Measurements from ENCODE around the gene MCM8.

Gene MCM8

DNA sequence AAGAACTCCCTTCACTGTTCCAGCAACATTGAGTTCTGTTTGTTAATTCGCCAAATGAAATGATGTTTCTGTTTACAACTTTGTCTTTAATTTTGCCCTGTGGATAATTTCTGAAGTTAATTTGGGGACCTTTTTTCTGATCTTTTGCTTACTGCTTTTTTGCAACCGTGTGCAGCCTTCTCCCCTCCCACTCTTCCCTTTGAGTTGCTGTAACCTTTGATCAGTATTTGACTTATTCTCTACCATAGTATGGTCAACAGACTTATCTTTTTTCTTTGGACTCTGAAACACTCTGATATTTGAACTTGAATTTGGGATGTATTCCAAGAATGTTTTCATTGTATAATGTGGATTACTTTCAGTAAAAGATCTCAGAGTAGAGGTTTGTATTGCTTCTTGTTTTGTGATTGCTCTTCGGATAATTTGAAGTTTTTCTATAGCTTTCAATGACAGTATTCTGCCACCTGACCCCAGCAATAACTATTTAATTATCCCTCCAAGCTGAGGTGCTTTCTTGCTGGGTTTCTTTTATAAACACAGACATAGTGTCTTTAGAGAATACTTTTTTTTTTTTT lies 57.2 kb downstream of the MCM8 start:
- Histone ChIP-seq H3K4me2 (ENCODE audit: low read length) (peak overlapping the region; percentile 86), H3K9ac (ENCODE audit: low read depth, low read length) (peak overlapping the region; percentile 94)

DNA sequence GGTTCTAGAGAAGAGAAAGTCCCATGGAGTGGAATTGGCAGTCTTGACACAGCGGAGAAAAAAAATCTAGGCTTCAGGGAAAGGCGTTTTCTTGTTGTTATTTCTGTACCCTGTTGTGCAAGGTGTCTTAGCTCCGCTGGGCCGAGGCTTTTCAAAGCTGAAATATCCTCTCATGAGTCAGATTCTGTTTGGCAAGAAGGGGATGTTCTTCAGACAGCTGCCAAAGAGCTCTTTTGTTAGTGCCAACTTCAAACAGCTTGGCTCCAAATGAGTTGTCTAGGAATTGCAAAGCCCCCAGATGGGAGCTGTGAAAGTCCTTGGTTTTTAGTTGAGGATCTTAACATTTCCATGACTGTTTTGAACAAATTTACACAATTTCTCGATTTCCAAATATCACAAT lies 57.8 kb downstream of the MCM8 start:
- H3K36me3 ChIP-seq (ENCODE audit: insufficient read depth, low read length), result peaks cover 31% of the 10 kb centered on the region
- peaks cover 19% of the 10 kb centered on the region for H3K4me1 ChIP-seq (ENCODE audit: control insufficient read depth, insufficient read depth, low read length)
- H3K9ac ChIP-seq (ENCODE audit: low read depth, low read length), result peak overlapping the region; percentile 94
- peak overlapping the region; percentile 86 for H3K4me2 ChIP-seq (ENCODE audit: low read length)
- no peaks in the 10 kb centered on the region for H3K27me3 ChIP-seq (ENCODE audit: control insufficient read depth, insufficient read depth, low read length)
- peak overlapping the region; percentile 98 for H3K4me3 ChIP-seq (ENCODE audit: low read length)
- no peaks in the 10 kb centered on the region for H3K9me3 ChIP-seq (replicated peaks; ENCODE audit: low read length)

More for the DNA sequence above, 57.2 kb downstream of the MCM8 start:
- H3K4me1 ChIP-seq (ENCODE audit: control insufficient read depth, insufficient read depth, low read length), result peaks cover 19% of the 10 kb centered on the region
- peaks cover 25% of the 10 kb centered on the region for H3K36me3 ChIP-seq (ENCODE audit: insufficient read depth, low read length)
- H3K4me3 ChIP-seq (ENCODE audit: low read length), result peak overlapping the region; percentile 98
- no peaks in the 10 kb centered on the region for H3K27me3 ChIP-seq (ENCODE audit: control insufficient read depth, insufficient read depth, low read length)
- H3K9me3 ChIP-seq (replicated peaks; ENCODE audit: low read length), result no peaks in the 10 kb centered on the region

DNA sequence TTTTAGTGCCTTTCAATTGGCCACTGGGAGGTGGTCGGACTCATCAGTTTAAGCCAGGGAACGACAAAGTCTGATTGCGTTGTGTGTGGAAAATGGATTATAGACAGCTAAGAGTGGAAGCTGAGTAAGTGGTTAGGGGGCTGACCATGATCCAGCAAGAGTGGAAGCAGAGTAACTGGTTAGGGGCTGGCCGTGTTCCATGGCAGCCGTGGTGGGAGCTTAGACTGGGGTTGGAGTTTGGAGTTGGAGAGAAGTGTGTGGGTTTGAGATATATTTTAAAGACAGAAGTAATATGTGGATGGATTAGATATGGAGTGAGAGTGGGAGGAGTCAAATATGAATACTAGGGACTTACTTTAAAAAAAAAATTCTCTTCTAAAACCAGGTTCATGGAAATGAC lies 61.7 kb downstream of the MCM8 start:
- no peaks in the 10 kb centered on the region for H3K27me3 ChIP-seq (ENCODE audit: control insufficient read depth, insufficient read depth, low read length)
- H3K4me1 ChIP-seq (ENCODE audit: control insufficient read depth, insufficient read depth, low read length), result peaks cover 16% of the 10 kb centered on the region
- H3K36me3 ChIP-seq (ENCODE audit: insufficient read depth, low read length), result peaks cover 56% of the 10 kb centered on the region
- no peak overlapping the region for H3K9ac ChIP-seq (ENCODE audit: low read depth, low read length)
- H3K4me2 ChIP-seq (ENCODE audit: low read length), result no peak overlapping the region
- no peak overlapping the region for H3K4me3 ChIP-seq (ENCODE audit: low read length)
- no peaks in the 10 kb centered on the region for H3K9me3 ChIP-seq (replicated peaks; ENCODE audit: low read length)

- Histone ChIP-seq H3K4me1 (ENCODE audit: control insufficient read depth, insufficient read depth, low read length) (no peaks in the 10 kb centered on the region), H3K4me2 (ENCODE audit: low read length) (no peak overlapping the region), H3K27me3 (ENCODE audit: control insufficient read depth, insufficient read depth, low read length) (no peaks in the 10 kb centered on the region), H3K4me3 (ENCODE audit: low read length) (no peak overlapping the region), H3K36me3 (ENCODE audit: insufficient read depth, low read length) (peaks cover 61% of the 10 kb centered on the region), H3K9ac (ENCODE audit: low read depth, low read length) (no peak overlapping the region), H3K9me3 (replicated peaks; ENCODE audit: low read length) (no peaks in the 10 kb centered on the region)
Observed at GRCh38 chr20:6014017-6014416, 63.6 kb downstream of the MCM8 start.

DNA sequence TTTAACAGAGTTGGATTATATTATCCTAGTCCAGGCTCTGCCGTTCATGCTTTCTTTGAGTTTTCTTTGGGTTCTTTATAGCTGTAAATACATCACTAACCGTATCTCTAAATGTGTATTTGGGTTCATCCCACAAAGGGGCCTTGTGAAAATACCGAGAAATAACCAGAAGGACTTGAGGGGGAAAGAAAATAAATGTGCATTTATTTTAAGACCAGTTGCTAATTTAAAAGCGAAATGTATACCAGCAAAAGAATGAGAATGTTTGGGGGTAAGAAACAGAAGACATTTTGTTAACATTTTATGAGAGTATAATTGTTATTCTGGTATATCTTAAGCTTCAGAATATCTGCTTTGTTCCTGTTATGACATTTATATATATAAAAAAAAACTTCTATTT lies 64.5 kb downstream of the MCM8 start:
- Histone ChIP-seq H3K4me3 (ENCODE audit: low read length) (no peak overlapping the region), H3K4me2 (ENCODE audit: low read length) (no peak overlapping the region), H3K36me3 (ENCODE audit: insufficient read depth, low read length) (peaks cover 57% of the 10 kb centered on the region), H3K4me1 (ENCODE audit: control insufficient read depth, insufficient read depth, low read length) (no peaks in the 10 kb centered on the region), H3K9me3 (replicated peaks; ENCODE audit: low read length) (no peaks in the 10 kb centered on the region), H3K9ac (ENCODE audit: low read depth, low read length) (no peak overlapping the region), H3K27me3 (ENCODE audit: control insufficient read depth, insufficient read depth, low read length) (no peaks in the 10 kb centered on the region)

GRCh38 chr20:6017467-6017866 lies 67.0 kb downstream of the MCM8 start:
- H3K36me3 ChIP-seq (ENCODE audit: insufficient read depth, low read length), result peaks cover 41% of the 10 kb centered on the region
- no peak overlapping the region for H3K4me3 ChIP-seq (ENCODE audit: low read length)
- H3K4me1 ChIP-seq (ENCODE audit: control insufficient read depth, insufficient read depth, low read length), result no peaks in the 10 kb centered on the region
- H3K4me2 ChIP-seq (ENCODE audit: low read length), result no peak overlapping the region
- no peaks in the 10 kb centered on the region for H3K9me3 ChIP-seq (replicated peaks; ENCODE audit: low read length)
- H3K9ac ChIP-seq (ENCODE audit: low read depth, low read length), result no peak overlapping the region
- H3K27me3 ChIP-seq (ENCODE audit: control insufficient read depth, insufficient read depth, low read length), result no peaks in the 10 kb centered on the region

GRCh38 chr20:6017880-6018279 lies 67.4 kb downstream of the MCM8 start:
- Histone ChIP-seq H3K9ac (ENCODE audit: low read depth, low read length) (no peak overlapping the region), H3K27me3 (ENCODE audit: control insufficient read depth, insufficient read depth, low read length) (no peaks in the 10 kb centered on the region), H3K4me1 (ENCODE audit: control insufficient read depth, insufficient read depth, low read length) (no peaks in the 10 kb centered on the region), H3K9me3 (replicated peaks; ENCODE audit: low read length) (no peaks in the 10 kb centered on the region), H3K36me3 (ENCODE audit: insufficient read depth, low read length) (peaks cover 39% of the 10 kb centered on the region), H3K4me2 (ENCODE audit: low read length) (no peak overlapping the region), H3K4me3 (ENCODE audit: low read length) (no peak overlapping the region)

- Histone ChIP-seq H3K9ac (ENCODE audit: low read depth, low read length) (no peak overlapping the region), H3K4me2 (ENCODE audit: low read length) (no peak overlapping the region), H3K9me3 (replicated peaks; ENCODE audit: low read length) (peaks cover 3% of the 10 kb centered on the region), H3K4me3 (ENCODE audit: low read length) (no peak overlapping the region), H3K27me3 (ENCODE audit: control insufficient read depth, insufficient read depth, low read length) (no peaks in the 10 kb centered on the region), H3K4me1 (ENCODE audit: control insufficient read depth, insufficient read depth, low read length) (peaks cover 10% of the 10 kb centered on the region), H3K36me3 (ENCODE audit: insufficient read depth, low read length) (peaks cover 33% of the 10 kb centered on the region)
Observed at GRCh38 chr20:6024768-6025167, 74.3 kb downstream of the MCM8 start.

DNA sequence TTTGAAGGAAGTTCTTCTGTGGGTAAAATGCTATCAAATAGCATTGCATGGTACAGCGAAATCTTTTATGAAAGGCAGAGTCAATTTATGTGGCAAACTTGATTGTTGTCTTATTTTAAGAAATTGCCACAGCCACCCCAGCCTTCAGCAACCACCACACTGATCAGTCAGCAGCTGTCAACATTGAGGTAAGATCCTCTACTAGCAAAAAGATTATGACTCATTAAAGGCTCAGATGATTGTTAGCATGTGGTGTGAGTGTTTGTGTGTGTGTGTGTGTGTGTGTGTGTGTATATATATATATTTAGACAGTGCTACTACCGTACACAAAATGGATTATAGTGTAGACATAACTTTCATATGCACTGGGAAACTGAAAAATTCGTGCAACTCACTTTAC lies 75.6 kb downstream of the MCM8 start:
- no peak overlapping the region for H3K9ac ChIP-seq (ENCODE audit: low read depth, low read length)
- no peaks in the 10 kb centered on the region for H3K27me3 ChIP-seq (ENCODE audit: control insufficient read depth, insufficient read depth, low read length)
- H3K4me2 ChIP-seq (ENCODE audit: low read length), result no peak overlapping the region
- H3K36me3 ChIP-seq (ENCODE audit: insufficient read depth, low read length), result peaks cover 33% of the 10 kb centered on the region
- peaks cover 3% of the 10 kb centered on the region for H3K9me3 ChIP-seq (replicated peaks; ENCODE audit: low read length)
- no peak overlapping the region for H3K4me3 ChIP-seq (ENCODE audit: low read length)
- peaks cover 10% of the 10 kb centered on the region for H3K4me1 ChIP-seq (ENCODE audit: control insufficient read depth, insufficient read depth, low read length)

DNA sequence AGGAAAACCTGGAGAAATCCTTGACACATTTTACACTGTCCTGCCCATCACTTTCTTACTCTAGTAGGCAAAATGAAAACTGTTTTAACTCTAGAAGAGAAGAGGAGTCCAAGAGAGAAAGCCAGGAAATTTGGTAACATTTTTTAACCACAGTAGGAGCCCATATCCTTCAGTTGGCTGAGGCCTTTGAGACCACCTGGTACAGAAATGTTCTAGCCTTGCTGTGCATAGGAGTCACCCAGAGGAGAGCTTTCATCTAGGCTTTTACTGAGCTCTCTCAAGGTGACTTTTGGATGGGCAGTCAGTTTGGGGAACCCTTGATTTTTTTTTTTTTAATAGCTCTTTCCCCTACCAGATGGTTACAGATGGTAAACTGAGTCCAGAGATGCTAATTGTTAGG lies 78.4 kb downstream of the MCM8 start:
- peaks cover 10% of the 10 kb centered on the region for H3K4me1 ChIP-seq (ENCODE audit: control insufficient read depth, insufficient read depth, low read length)
- no peak overlapping the region for H3K4me2 ChIP-seq (ENCODE audit: low read length)
- H3K36me3 ChIP-seq (ENCODE audit: insufficient read depth, low read length), result peaks cover 34% of the 10 kb centered on the region
- no peak overlapping the region for H3K4me3 ChIP-seq (ENCODE audit: low read length)
- H3K27me3 ChIP-seq (ENCODE audit: control insufficient read depth, insufficient read depth, low read length), result no peaks in the 10 kb centered on the region
- no peak overlapping the region for H3K9ac ChIP-seq (ENCODE audit: low read depth, low read length)
- H3K9me3 ChIP-seq (replicated peaks; ENCODE audit: low read length), result peaks cover 3% of the 10 kb centered on the region

DNA sequence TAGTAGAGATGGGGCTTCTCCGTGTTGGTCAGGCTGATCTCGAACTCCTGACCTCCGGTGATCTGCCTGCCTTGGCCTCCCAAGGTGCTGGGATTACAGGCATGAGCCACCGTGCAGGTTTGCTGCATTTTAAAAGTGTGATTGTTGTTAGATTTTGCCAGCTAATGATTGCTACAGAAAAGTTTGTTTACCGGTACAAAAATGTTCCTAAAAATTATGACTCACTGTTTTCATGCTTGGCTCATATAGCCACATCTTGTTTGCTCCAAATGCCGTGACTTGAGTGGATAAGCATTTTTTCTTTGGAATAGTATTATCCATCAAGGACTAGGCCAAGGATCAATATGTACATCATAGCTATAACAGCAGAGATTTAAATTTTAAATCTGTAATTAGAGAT lies 79.1 kb downstream of the MCM8 start:
- no peak overlapping the region for H3K9ac ChIP-seq (ENCODE audit: low read depth, low read length)
- no peaks in the 10 kb centered on the region for H3K27me3 ChIP-seq (ENCODE audit: control insufficient read depth, insufficient read depth, low read length)
- H3K4me1 ChIP-seq (ENCODE audit: control insufficient read depth, insufficient read depth, low read length), result peaks cover 10% of the 10 kb centered on the region
- peak overlapping the region; percentile 55 for H3K4me2 ChIP-seq (ENCODE audit: low read length)
- no peak overlapping the region for H3K4me3 ChIP-seq (ENCODE audit: low read length)
- peaks cover 34% of the 10 kb centered on the region for H3K36me3 ChIP-seq (ENCODE audit: insufficient read depth, low read length)
- H3K9me3 ChIP-seq (replicated peaks; ENCODE audit: low read length), result peaks cover 3% of the 10 kb centered on the region

DNA sequence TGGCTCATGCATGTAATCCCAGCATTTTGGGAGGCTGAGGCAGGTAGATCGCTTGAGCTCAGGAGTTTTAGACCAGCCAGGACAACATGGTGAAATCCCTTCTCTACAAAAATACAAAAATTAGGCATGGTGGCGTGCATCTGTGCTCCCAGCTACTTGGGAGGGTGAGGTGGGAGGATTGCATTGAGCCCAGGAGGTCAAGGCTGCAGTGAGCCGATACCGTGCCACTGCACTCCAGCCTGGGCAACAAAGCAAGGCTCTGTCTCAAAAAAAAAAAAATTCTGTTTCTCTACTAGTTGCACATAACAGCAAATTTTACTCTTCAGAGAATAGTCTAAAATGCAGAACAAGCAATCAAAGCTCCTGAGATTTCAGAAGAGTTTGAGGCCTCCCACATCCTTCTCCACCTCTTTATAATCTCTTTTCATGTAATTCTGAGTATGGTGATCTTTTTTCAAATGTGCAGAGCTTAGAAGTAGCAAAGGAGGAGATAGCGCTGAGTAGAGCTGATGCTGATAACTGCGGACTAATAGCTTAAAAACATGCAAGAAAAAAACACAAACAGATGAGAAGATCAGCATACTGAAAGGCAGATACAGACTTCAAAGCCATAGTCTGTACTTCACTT lies 80.1 kb downstream of the MCM8 start:
- Histone ChIP-seq H3K9ac (ENCODE audit: low read depth, low read length) (no peak overlapping the region), H3K4me3 (ENCODE audit: low read length) (no peak overlapping the region), H3K36me3 (ENCODE audit: insufficient read depth, low read length) (peaks cover 34% of the 10 kb centered on the region)

More for the DNA sequence above, 80.1 kb downstream of the MCM8 start:
- Histone ChIP-seq H3K9me3 (replicated peaks; ENCODE audit: low read length) (no peaks in the 10 kb centered on the region), H3K4me1 (ENCODE audit: control insufficient read depth, insufficient read depth, low read length) (peaks cover 10% of the 10 kb centered on the region), H3K27me3 (ENCODE audit: control insufficient read depth, insufficient read depth, low read length) (no peaks in the 10 kb centered on the region), H3K4me2 (ENCODE audit: low read length) (no peak overlapping the region)
